Measurements from ENCODE around the gene TEX9. TPM values are rescaled to one million over a fixed set of nuclear protein-coding genes. Genes with fewer than 3 reads are reported as not detected.

TEX9 gene
- total RNA-seq, 1 donor from 2014 or later = 8.8 TPM

- no peak for DNase-seq (ENCODE audit: low read depth)
- no peaks in the 10 kb centered on the region for H3K36me3 ChIP-seq (ENCODE audit: control insufficient read depth, insufficient read depth, low read length)
- H3K4me3 ChIP-seq (ENCODE audit: low read depth, low read length) = no peak overlapping the region
- TF ChIP-seq CTCF (IDR thresholded peaks at IDR 0.05; ENCODE audit: insufficient read depth, low read length, poor library complexity, severe bottlenecking) = no peak
- H3K27me3 ChIP-seq (ENCODE audit: control insufficient read depth, insufficient read depth, low read length) = no peaks in the 10 kb centered on the region
Measured at GRCh38 chr15:56342653-56343052, 22.6 kb upstream of the TEX9 start.

GRCh38 chr15:56343879-56344278 is 21.3 kb upstream of the TEX9 start:
- no peak overlapping the region for H3K4me3 ChIP-seq (ENCODE audit: low read depth, low read length)
- H3K27me3 ChIP-seq (ENCODE audit: control insufficient read depth, insufficient read depth, low read length) = no peaks in the 10 kb centered on the region
- no peak for DNase-seq (ENCODE audit: low read depth)
- no peak for TF ChIP-seq CTCF (IDR thresholded peaks at IDR 0.05; ENCODE audit: insufficient read depth, low read length, poor library complexity, severe bottlenecking)
- no peaks in the 10 kb centered on the region for H3K36me3 ChIP-seq (ENCODE audit: control insufficient read depth, insufficient read depth, low read length)

- no peak for DNase-seq (ENCODE audit: low read depth)
- Histone ChIP-seq H3K27me3 (ENCODE audit: control insufficient read depth, insufficient read depth, low read length) (no peaks in the 10 kb centered on the region), H3K36me3 (ENCODE audit: control insufficient read depth, insufficient read depth, low read length) (no peaks in the 10 kb centered on the region), H3K4me3 (ENCODE audit: low read depth, low read length) (no peak overlapping the region)
- no peak for TF ChIP-seq CTCF (IDR thresholded peaks at IDR 0.05; ENCODE audit: insufficient read depth, low read length, poor library complexity, severe bottlenecking)
Measured at GRCh38 chr15:56344336-56344735, 20.9 kb upstream of the TEX9 start.

GRCh38 chr15:56346414-56346813 is 18.8 kb upstream of the TEX9 start:
- H3K36me3 ChIP-seq (ENCODE audit: control insufficient read depth, insufficient read depth, low read length) = no peaks in the 10 kb centered on the region
- no peak for DNase-seq (ENCODE audit: low read depth)
- H3K27me3 ChIP-seq (ENCODE audit: control insufficient read depth, insufficient read depth, low read length) = no peaks in the 10 kb centered on the region
- H3K4me3 ChIP-seq (ENCODE audit: low read depth, low read length) = no peak overlapping the region
- no peak for TF ChIP-seq CTCF (IDR thresholded peaks at IDR 0.05; ENCODE audit: insufficient read depth, low read length, poor library complexity, severe bottlenecking)

- Histone ChIP-seq H3K27me3 (ENCODE audit: control insufficient read depth, insufficient read depth, low read length) (no peaks in the 10 kb centered on the region), H3K4me3 (ENCODE audit: low read depth, low read length) (no peak overlapping the region), H3K36me3 (ENCODE audit: control insufficient read depth, insufficient read depth, low read length) (no peaks in the 10 kb centered on the region)
- DNase-seq (ENCODE audit: low read depth) = no peak
- TF ChIP-seq CTCF (IDR thresholded peaks at IDR 0.05; ENCODE audit: insufficient read depth, low read length, poor library complexity, severe bottlenecking) = no peak
Measured at GRCh38 chr15:56349554-56349953, 15.7 kb upstream of the TEX9 start.

GRCh38 chr15:56351353-56351752 is 13.9 kb upstream of the TEX9 start:
- TF ChIP-seq CTCF (IDR thresholded peaks at IDR 0.05; ENCODE audit: insufficient read depth, low read length, poor library complexity, severe bottlenecking) = no peak
- Histone ChIP-seq H3K36me3 (ENCODE audit: control insufficient read depth, insufficient read depth, low read length) (no peaks in the 10 kb centered on the region), H3K4me3 (ENCODE audit: low read depth, low read length) (no peak overlapping the region), H3K27me3 (ENCODE audit: control insufficient read depth, insufficient read depth, low read length) (no peaks in the 10 kb centered on the region)
- no peak for DNase-seq (ENCODE audit: low read depth)
